DMS114 treated with DMSO at 0.1 percent for 48 hours (cell line): ENCODE results near the gene CRABP2.

Source experiments
- DNase-seq: peaks from one replicate; lab custom pipeline; 2025; ENCODE audit not compliant: unreplicated experiment; lab: John Stamatoyannopoulos, UW

Gene CRABP2

GRCh38 chr1:156656806-156657740 is 48.3 kb downstream of the CRABP2 start:
- peak; percentile 51 for DNase-seq

DNA sequence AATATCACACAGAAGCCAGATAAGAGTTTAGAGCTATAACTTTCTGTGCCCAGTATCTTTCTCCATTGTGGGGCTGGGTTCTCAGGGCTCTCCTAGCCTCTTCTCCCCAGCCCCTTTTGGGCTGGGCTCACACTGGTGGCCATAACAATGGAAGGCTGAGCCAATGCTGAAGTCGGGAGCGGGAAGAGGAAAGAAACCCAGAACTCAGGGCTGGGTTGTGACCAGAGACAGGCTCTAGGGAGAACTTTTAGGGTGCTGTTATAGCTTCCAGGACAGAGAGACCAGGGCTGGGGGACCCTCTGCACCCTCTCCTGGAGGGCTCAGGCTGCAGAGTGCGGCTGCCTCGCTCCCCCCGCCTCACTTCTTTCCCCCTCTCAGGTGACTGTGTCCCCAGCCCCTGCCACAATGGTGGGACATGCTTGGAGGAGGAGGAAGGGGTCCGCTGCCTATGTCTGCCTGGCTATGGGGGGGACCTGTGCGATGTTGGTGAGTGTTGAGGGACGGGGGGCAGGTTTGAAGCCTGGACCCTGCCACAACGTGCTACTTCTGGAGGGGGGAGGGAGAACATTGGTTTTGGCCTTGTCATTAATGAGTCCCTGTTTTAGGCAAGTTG is 49.4 kb downstream of the CRABP2 start:
- DNase-seq: no peak

DNA sequence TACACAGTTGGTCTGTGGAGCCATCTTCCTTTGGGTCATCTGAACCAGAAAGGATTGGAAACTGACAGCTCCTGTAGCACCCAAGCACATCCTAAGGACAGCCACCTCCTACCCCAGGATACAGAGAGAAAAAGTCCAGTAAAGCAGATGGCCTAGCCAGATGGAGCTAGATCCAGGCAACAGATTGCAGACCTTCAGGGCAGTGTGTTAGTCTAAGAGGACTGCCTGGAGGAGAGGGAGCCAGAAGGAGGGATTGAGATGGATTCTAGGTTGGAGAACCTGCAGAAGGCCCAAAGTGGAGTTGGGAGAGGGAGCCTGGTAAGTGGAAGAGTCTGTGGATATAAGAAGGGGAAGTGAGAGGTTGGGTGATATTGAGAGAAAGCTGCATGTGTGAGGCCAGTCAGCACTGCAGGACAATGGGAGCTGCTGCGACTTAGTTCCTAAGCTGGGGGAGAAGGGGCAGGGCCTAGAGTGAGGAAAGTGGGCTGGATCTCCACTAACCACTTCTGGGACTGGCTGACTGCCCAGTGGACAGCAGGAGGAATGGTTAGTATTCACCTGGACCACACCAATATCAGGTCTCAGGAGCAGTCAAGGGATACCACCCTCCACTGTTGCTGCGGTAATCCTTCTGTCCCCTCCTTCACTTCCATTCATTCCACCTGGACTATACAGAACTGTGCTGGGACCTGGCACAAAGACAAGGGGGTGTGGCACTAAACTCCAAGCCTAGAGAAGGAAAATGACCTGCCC is 50.1 kb downstream of the CRABP2 start:
- no peak for DNase-seq

GRCh38 chr1:156654700-156655099 is 50.7 kb downstream of the CRABP2 start:
- DNase-seq: no peak

DNA sequence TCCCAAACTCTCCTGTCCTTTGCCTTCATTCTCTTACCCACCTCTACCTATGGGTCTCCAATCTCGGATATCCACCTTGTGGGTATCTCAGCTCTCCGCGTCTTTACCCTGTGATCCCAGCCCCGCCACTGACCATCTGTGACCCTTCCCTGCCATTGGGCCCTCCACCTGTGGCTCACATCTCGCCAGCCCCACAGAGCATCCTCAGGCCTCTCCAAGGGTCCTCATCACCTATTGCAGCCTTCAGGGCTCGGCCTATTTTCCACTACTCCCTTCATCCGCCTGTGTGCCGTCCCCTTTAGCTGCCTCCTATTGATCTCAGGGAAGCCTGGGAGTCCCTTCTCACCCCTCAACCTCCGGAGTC is 52.4 kb downstream of the CRABP2 start:
- no peak for DNase-seq

DNA sequence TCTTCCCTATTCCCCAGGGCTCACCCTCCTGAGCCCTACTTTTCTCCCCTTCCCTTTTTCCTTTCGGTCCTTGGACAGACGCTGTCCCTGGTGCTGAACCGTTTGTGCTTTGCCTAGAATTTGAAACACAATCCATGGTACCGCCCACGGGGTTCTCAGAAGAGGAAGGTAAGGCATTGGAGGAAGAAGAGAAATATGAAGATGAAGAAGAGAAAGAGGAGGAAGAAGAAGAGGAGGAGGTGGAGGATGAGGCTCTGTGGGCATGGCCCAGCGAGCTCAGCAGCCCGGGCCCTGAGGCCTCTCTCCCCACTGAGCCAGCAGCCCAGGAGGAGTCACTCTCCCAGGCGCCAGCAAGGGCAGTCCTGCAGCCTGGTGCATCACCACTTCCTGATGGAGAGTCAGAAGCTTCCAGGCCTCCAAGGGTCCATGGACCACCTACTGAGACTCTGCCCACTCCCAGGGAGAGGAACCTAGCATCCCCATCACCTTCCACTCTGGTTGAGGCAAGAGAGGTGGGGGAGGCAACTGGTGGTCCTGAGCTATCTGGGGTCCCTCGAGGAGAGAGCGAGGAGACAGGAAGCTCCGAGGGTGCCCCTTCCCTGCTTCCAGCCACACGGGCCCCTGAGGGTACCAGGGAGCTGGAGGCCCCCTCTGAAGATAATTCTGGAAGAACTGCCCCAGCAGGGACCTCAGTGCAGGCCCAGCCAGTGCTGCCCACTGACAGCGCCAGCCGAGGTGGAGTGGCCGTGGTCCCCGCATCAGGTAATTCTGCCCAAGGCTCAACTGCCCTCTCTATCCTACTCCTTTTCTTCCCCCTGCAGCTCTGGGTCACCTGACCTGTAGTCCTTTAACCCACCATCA is 53.0 kb downstream of the CRABP2 start:
- no peak for DNase-seq
